PC-3 (cell line): ENCODE measurements around the gene TUBA1A. TPM values are rescaled to one million over a fixed set of nuclear protein-coding genes. Genes with fewer than 3 reads are reported as not detected.
"Not testable (repeated sequence)": the region's sequence is repeated elsewhere in the genome, so short reads cannot be mapped to it uniquely, and the experiment has no call there.

Source experiments
- ATAC-seq: fragments of 200-7000 bp; cut with Tn5 transposase; 2 replicates; pipeline ENCODE4 v1.9.1; 2020; ENCODE audit warnings: mild to moderate bottlenecking, moderate library complexity
- BruUV-seq: library from RNA; stranded (reverse); fragments of 400-500 nt; replicated peaks from 2 replicates; lab custom pipeline; 2021; lab: Mats Ljungman, UMichigan
- CTCF ChIA-PET: fragments of 300-600 bp; sonication (Branson Sonifier 250); formaldehyde crosslinking; loops from one replicate; lab custom pipeline; 2022; ENCODE audit warnings: antibody characterized with exemption; lab: Charles Lee
- POLR2A ChIA-PET: fragments of 300-600 bp; sonication (Branson Sonifier 250); formaldehyde crosslinking; loops from one replicate; lab custom pipeline; 2022; ENCODE audit warnings: antibody characterized with exemption; ENCODE audit not compliant: unreplicated experiment; lab: Charles Lee
- DNase-seq: peaks from one replicate; pipeline ENCODE4 v3.0.0-alpha.2; 2015
- H2AFZ ChIP-seq: fragments of 300-600 bp; sonication (generic); 2 replicates; pipeline ENCODE4 v1.6.0; 2016; ENCODE audit warnings: antibody characterized with exemption, low read length
- H3F3A ChIP-seq: fragments of 300-600 bp; sonication (generic); one replicate; pipeline ENCODE4 v1.6.0; 2017; ENCODE audit warnings: antibody characterized with exemption, low read length, control low read depth, mild to moderate bottlenecking; ENCODE audit not compliant: unreplicated experiment
- H3K27ac ChIP-seq: fragments of 300-600 bp; sonication (generic); 2 replicates; pipeline ENCODE4 v1.5.1; 2016; ENCODE audit warnings: mild to moderate bottlenecking, low read length
- H3K27me3 ChIP-seq: fragments of 300-600 bp; sonication (generic); 2 replicates; pipeline ENCODE4 v1.6.1; 2016; ENCODE audit warnings: low read length, mixed read lengths
- H3K36me3 ChIP-seq: fragments of 300-600 bp; sonication (generic); 2 replicates; pipeline ENCODE4 v1.6.1; 2016; ENCODE audit warnings: low read depth, mixed run types, low read length, mixed read lengths
- H3K4me1 ChIP-seq: fragments of 300-600 bp; sonication (generic); 2 replicates; pipeline ENCODE4 v1.5.1; 2016; ENCODE audit warnings: low read length; ENCODE audit not compliant: insufficient read depth
- H3K4me2 ChIP-seq: fragments of 300-600 bp; sonication (generic); 2 replicates; pipeline ENCODE4 v1.6.0; 2016; ENCODE audit warnings: low read length
- H3K4me3 ChIP-seq: fragments of 300-600 bp; sonication (generic); 2 replicates; pipeline ENCODE4 v1.5.1; 2016; ENCODE audit warnings: mild to moderate bottlenecking, low read length, mixed read lengths
- H3K79me2 ChIP-seq: fragments of 300-600 bp; sonication (generic); 2 replicates; pipeline ENCODE4 v1.6.1; 2017; ENCODE audit warnings: low read length, mixed read lengths
- H3K9ac ChIP-seq: fragments of 300-600 bp; sonication (generic); 2 replicates; pipeline ENCODE4 v1.6.0; 2016; ENCODE audit warnings: mild to moderate bottlenecking, low read length
- H3K9me2 ChIP-seq: fragments of 300-600 bp; sonication (generic); replicated peaks from 2 replicates; pipeline ENCODE4 v1.6.1; 2016; ENCODE audit warnings: mixed run types, low read length, mixed read lengths
- H3K9me3 ChIP-seq: fragments of 300-600 bp; sonication (generic); 2 replicates; pipeline ENCODE4 v1.6.1; 2016; ENCODE audit warnings: low read length, mixed read lengths
- H4K20me1 ChIP-seq: fragments of 300-600 bp; sonication (generic); 2 replicates; pipeline ENCODE4 v1.6.1; 2016; ENCODE audit warnings: low read length, mixed read lengths
- EZH2 ChIP-seq: fragments of 300-600 bp; sonication (generic); IDR thresholded peaks from one replicate; pipeline ENCODE4 v1.6.1; 2017; ENCODE audit warnings: antibody characterized with exemption, mild to moderate bottlenecking, low read length; ENCODE audit not compliant: unreplicated experiment
- EZH2phosphoT487 ChIP-seq: fragments of 300-600 bp; sonication (generic); IDR thresholded peaks from 2 replicates; pipeline ENCODE4 v1.6.1; 2018; ENCODE audit warnings: mild to moderate bottlenecking, antibody characterized with exemption, low read length, borderline replicate concordance
- intact Hi-C: fragments of 100-400 bp; cut with micrococcal nuclease; formaldehyde crosslinking; loops from 2 replicates; pipeline ENCODE4 v1.9.0; 2023
- total RNA-seq: library from RNA; depleted of rRNA; stranded (reverse); fragments of >200 nt; gene quantifications from 2 replicates; pipeline ENCODE4 v1.2.3, GENCODE V29; 2014
- TF ChIP-seq, protein P1 (sequence below): fragments of 300-600 bp; sonication (generic); conservative IDR thresholded peaks from 2 replicates; pipeline ENCODE4 v1.5.1; 2017; ENCODE audit warnings: antibody characterized with exemption, low read depth, mild to moderate bottlenecking, low read length

The TUBA1A gene
- total RNA-seq, 1 experiment from 2014 or later: 46.9 TPM

GRCh38 chr12:49183214-49183950, 5.5 kb downstream of the TUBA1A start:
- H3K27me3 ChIP-seq, BruUV-seq, H3K4me1 ChIP-seq, H3K27ac ChIP-seq, H3K4me3 ChIP-seq, H3K79me2 ChIP-seq, H3K9ac ChIP-seq, POLR2A ChIA-PET, H3F3A ChIP-seq, ATAC-seq, H3K9me2 ChIP-seq, H3K4me2 ChIP-seq, H3K36me3 ChIP-seq, DNase-seq, intact Hi-C loops, H4K20me1 ChIP-seq, H3K9me3 ChIP-seq, H2AFZ ChIP-seq: not testable (repeated sequence)
- CTCF ChIA-PET: interaction anchor here (0.5 kb wide), 1 partner anchor 35 kb away, joined by 3 read pairs; no protein-coding TSS in a partner anchor

DNA sequence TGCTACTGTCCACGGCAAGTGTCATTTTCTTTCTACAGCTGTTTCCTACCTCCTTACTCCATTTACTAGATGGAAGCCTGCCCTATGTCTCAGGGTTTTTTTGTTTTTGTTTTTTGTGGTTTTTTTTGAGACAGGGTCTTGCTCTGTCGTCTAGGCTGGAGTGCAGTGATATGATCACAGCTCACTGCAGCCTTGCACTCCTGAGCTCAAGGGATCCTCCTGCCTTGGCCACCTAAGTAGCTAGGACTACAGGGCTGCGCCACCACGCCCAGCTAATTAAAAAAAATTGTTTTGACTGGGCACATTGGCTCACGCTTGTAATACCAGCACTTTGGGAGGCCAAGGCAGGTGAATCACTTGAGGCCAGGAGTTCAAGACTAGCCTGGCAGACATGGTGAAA, 14.7 kb downstream of the TUBA1A start:
- ATAC-seq: no peak
- no peaks in the 10 kb centered on the region for H3K79me2 ChIP-seq
- no peaks in the 10 kb centered on the region for H3K36me3 ChIP-seq
- ChIA-PET POLR2A (no interaction called here), CTCF (no interaction called here)
- H4K20me1 ChIP-seq: no peaks in the 10 kb centered on the region
- no peak overlapping the region for H3K27ac ChIP-seq
- no peak overlapping the region for H3K4me3 ChIP-seq
- no peak overlapping the region for H3K9ac ChIP-seq
- no peaks in the 10 kb centered on the region for H3K9me3 ChIP-seq
- no TSS peak for BruUV-seq
- H3K4me1 ChIP-seq: no peaks in the 10 kb centered on the region
- intact Hi-C loops: no loop called here
- DNase-seq: no peak
- no peaks in the 10 kb centered on the region for H3F3A ChIP-seq
- no peak overlapping the region for H3K4me2 ChIP-seq
- no peak for TF ChIP-seq EZH2phosphoT487
- no peak for TF ChIP-seq EZH2
- TF ChIP-seq, protein P1, sequence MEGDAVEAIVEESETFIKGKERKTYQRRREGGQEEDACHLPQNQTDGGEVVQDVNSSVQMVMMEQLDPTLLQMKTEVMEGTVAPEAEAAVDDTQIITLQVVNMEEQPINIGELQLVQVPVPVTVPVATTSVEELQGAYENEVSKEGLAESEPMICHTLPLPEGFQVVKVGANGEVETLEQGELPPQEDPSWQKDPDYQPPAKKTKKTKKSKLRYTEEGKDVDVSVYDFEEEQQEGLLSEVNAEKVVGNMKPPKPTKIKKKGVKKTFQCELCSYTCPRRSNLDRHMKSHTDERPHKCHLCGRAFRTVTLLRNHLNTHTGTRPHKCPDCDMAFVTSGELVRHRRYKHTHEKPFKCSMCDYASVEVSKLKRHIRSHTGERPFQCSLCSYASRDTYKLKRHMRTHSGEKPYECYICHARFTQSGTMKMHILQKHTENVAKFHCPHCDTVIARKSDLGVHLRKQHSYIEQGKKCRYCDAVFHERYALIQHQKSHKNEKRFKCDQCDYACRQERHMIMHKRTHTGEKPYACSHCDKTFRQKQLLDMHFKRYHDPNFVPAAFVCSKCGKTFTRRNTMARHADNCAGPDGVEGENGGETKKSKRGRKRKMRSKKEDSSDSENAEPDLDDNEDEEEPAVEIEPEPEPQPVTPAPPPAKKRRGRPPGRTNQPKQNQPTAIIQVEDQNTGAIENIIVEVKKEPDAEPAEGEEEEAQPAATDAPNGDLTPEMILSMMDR: no peak
- no peak overlapping the region for H2AFZ ChIP-seq
- H3K27me3 ChIP-seq: no peaks in the 10 kb centered on the region
- H3K9me2 ChIP-seq: no peaks in the 10 kb centered on the region

GRCh38 chr12:49170924-49171323, 18.0 kb downstream of the TUBA1A start:
- DNase-seq (no peak), ATAC-seq (no peak)
- Histone ChIP-seq H3K4me2 (no peak overlapping the region), H3K9ac (no peak overlapping the region), H3K4me1 (no peaks in the 10 kb centered on the region), H4K20me1 (no peaks in the 10 kb centered on the region), H3K9me3 (no peaks in the 10 kb centered on the region), H3K4me3 (no peak overlapping the region), H3K27me3 (no peaks in the 10 kb centered on the region), H2AFZ (no peak overlapping the region), H3F3A (no peaks in the 10 kb centered on the region), H3K27ac (no peak overlapping the region), H3K9me2 (no peaks in the 10 kb centered on the region), H3K36me3 (no peaks in the 10 kb centered on the region), H3K79me2 (no peaks in the 10 kb centered on the region)
- intact Hi-C loops: no loop called here
- ChIA-PET CTCF (no interaction called here), POLR2A (no interaction called here)
- BruUV-seq: no TSS peak
- no peak for TF ChIP-seq EZH2phosphoT487
- TF ChIP-seq, protein P1: no peak
- TF ChIP-seq EZH2: no peak
